Lower leg skin (tissue), 4 donors: ENCODE data around the gene EPG5. TPM values are rescaled to one million over a fixed set of nuclear protein-coding genes. Genes with fewer than 3 reads are reported as not detected.

Source experiments
- DNase-seq, 2 donors: peaks; one replicate each; pipeline ENCODE4 v3.0.0-alpha.2; 2019; ENCODE audit warnings: low spot score in 2 of 2
- H3K4me3 ChIP-seq: fragments of 200-600 bp; sonication (generic); 2 replicates; pipeline ENCODE4 v1.5.1; 2017; ENCODE audit warnings: mild to moderate bottlenecking, low read depth; ENCODE audit not compliant: poor library complexity, severe bottlenecking
- POLR2A ChIP-seq, 2 donors: fragments of 450-650 bp; IDR thresholded peaks; one replicate each; pipeline ENCODE4 v1.6.1; 2016 to 2017; ENCODE audit warnings: antibody characterized with exemption in 2 of 2, mild to moderate bottlenecking in 1 of 2, moderate library complexity in 1 of 2
- WGBS, 2 donors: methylation state at CpG; one replicate each; pipeline ENCODE4 v1.1.5; 2018; 5-methylcytosine and 5-hydroxymethylcytosine counted together
- intact Hi-C: fragments of 100-400 bp; cut with DNase I; formaldehyde crosslinking; loops from one replicate; pipeline ENCODE4 v1.15.0; 2023; ENCODE audit warnings: low total_unique reads
- total RNA-seq, 4 donors: library from RNA; depleted of rRNA; stranded (reverse); fragments of >200 nt; gene quantifications; one replicate each; pipeline ENCODE4 v1.1.0, GENCODE V29; 2016
- TF ChIP-seq, protein P1 (sequence below), 3 donors: fragments of 450-650 bp; IDR thresholded peaks; one replicate each; pipeline ENCODE4 v1.5.1; 2016; ENCODE audit warnings: antibody characterized with exemption in 3 of 3, mild to moderate bottlenecking in 3 of 3, moderate library complexity in 2 of 3

The EPG5 gene
- total RNA-seq, 4 donors from 2014 or later, result 22.5 to 44.0 (median 39.8) TPM

DNA sequence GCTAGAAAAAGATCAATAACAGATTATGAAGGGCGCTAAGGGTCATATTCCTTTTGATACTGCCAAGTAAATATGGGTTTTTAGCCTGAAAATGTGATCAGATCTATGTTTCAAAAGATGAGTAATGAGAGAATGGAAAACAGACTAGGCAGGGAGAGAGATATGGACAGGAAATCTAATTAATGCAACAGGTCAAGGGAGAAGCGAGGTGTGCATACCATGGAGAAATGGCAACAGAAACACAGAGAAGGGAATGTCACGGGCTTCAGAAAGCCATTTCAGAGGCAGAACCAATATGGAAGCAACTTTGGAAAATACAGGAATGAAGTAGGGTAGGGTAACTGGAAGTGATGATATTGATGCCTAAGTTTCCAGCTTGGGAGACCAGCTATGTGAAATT lies 72.3 kb downstream of the EPG5 start:
- DNase-seq, result no peak
- intact Hi-C loops, result no loop called here
- H3K4me3 ChIP-seq, result no peak overlapping the region
- 65% methylated on average over 3 of the region's 3 CpGs for WGBS, 2 donors
- TF ChIP-seq, protein P1, sequence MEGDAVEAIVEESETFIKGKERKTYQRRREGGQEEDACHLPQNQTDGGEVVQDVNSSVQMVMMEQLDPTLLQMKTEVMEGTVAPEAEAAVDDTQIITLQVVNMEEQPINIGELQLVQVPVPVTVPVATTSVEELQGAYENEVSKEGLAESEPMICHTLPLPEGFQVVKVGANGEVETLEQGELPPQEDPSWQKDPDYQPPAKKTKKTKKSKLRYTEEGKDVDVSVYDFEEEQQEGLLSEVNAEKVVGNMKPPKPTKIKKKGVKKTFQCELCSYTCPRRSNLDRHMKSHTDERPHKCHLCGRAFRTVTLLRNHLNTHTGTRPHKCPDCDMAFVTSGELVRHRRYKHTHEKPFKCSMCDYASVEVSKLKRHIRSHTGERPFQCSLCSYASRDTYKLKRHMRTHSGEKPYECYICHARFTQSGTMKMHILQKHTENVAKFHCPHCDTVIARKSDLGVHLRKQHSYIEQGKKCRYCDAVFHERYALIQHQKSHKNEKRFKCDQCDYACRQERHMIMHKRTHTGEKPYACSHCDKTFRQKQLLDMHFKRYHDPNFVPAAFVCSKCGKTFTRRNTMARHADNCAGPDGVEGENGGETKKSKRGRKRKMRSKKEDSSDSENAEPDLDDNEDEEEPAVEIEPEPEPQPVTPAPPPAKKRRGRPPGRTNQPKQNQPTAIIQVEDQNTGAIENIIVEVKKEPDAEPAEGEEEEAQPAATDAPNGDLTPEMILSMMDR (IDR thresholded peaks at IDR 0.05), result no peak
- no peak for TF ChIP-seq POLR2A (IDR thresholded peaks at IDR 0.05)

DNA sequence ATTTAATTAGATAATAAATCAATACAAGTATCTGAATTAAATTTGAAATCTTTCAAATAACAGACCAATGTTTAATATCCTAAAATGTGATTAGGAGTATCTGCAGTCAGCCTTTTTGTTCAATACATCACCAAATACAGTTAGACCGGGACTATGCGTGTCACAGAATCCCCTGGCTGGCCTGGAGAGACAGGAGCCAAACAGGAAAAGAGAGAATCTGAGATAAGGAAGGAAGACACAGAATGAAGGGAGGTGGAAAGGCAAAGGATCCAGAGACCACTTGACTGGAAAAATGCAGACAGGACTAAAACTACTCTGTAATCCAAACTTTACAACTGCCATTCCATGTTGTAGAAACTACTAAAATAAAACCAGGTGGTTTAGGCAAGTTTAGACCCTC lies 75.3 kb downstream of the EPG5 start:
- no peak for DNase-seq
- intact Hi-C loops, result no loop called here
- no peak for TF ChIP-seq POLR2A (IDR thresholded peaks at IDR 0.05)
- TF ChIP-seq, protein P1 (IDR thresholded peaks at IDR 0.05), result no peak
- 92 to 94% methylated on average over 2 of the region's 2 CpGs for WGBS, 2 donors
- H3K4me3 ChIP-seq, result no peak overlapping the region

DNA sequence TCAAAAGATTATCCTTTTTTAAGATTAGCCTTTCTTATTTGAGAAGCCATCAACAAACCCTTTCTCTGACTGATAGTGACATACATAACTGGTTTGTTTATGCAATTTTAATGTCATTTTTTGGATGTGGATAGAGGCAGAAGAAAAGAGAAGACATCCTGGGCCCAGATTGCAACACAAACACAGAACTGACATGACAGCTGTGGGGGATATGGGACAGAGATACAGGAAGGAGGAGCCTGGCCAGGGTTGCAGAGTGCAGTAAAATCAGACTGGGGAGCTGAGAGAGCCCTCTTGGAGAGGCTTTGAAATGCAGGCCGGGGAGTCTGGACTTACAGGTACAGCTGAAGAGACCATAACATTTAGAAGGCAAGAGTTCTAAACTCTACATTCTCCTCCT lies 76.5 kb downstream of the EPG5 start:
- intact Hi-C loops, result no loop called here
- TF ChIP-seq, protein P1 (IDR thresholded peaks at IDR 0.05), result no peak
- TF ChIP-seq POLR2A (IDR thresholded peaks at IDR 0.05), result no peak
- H3K4me3 ChIP-seq, result no peak overlapping the region
- no peak for DNase-seq
- 83 to 86% methylated on average over 1 of the region's 1 CpG for WGBS, 2 donors

GRCh38 chr18:45889419-45890064 lies 77.6 kb downstream of the EPG5 start:
- DNase-seq, result no peak
- no peak overlapping the region for H3K4me3 ChIP-seq
- TF ChIP-seq POLR2A (IDR thresholded peaks at IDR 0.05), result no peak
- TF ChIP-seq, protein P1 (IDR thresholded peaks at IDR 0.05), result no peak
- intact Hi-C loops, result loop anchor here (5.0 kb wide), 1 partner anchor 1348 kb away; no protein-coding TSS in a partner anchor
- WGBS, 2 donors, result 94 to 95% methylated on average over 3 of the region's 3 CpGs

- no peak overlapping the region for H3K4me3 ChIP-seq
- 96 to 99% methylated on average over 5 of the region's 5 CpGs for WGBS, 2 donors
- no peak for TF ChIP-seq POLR2A (IDR thresholded peaks at IDR 0.05)
- intact Hi-C loops, result loop anchor here (5.0 kb wide), 1 partner anchor 1350 kb away; no protein-coding TSS in a partner anchor
- no peak for DNase-seq
These were observed 79.5 kb downstream of the EPG5 start for GRCh38 chr18:45887585-45887984.

GRCh38 chr18:45880876-45881558 lies 86.1 kb downstream of the EPG5 start:
- TF ChIP-seq, protein P1 (IDR thresholded peaks at IDR 0.05), result no peak
- TF ChIP-seq POLR2A (IDR thresholded peaks at IDR 0.05), result no peak
- intact Hi-C loops, result no loop called here
- H3K4me3 ChIP-seq, result no peak overlapping the region
- no peak for DNase-seq
- 89 to 91% methylated on average over 3 of the region's 3 CpGs for WGBS, 2 donors
